HCT116 (cell line): ENCODE results near the gene ROGDI. TPM values are rescaled to one million over a fixed set of nuclear protein-coding genes. Genes with fewer than 3 reads are reported as not detected.

Experiments used
- ATAC-seq: fragments of 200-7000 bp; cut with Tn5 transposase; 2 replicates; pipeline ENCODE4 v1.9.1; 2020; ENCODE audit warnings: mild to moderate bottlenecking, moderate library complexity
- BruUV-seq: library from RNA; stranded (reverse); fragments of 400-500 nt; replicated peaks from 2 replicates; lab custom pipeline; 2021; lab: Mats Ljungman, UMichigan
- CTCF ChIA-PET: fragments of 300-600 bp; sonication (Branson Sonifier 250); formaldehyde crosslinking; loops from one replicate; lab custom pipeline; 2021; ENCODE audit warnings: antibody characterized with exemption; lab: Charles Lee
- POLR2A ChIA-PET: fragments of 300-600, 350-600 bp; sonication (Branson Sonifier 250); formaldehyde crosslinking; loops from one replicate; lab custom pipeline; 2021; ENCODE audit warnings: antibody characterized with exemption; lab: Charles Lee
- RAD21 ChIA-PET, 2 experiments: fragments of 300-600 bp; sonication (Branson Sonifier 250); formaldehyde crosslinking; loops; one replicate each; lab custom pipeline; 2023; ENCODE audit warnings: low total read pairs in 2 of 2; ENCODE audit not compliant: uncharacterized antibody in 2 of 2, unreplicated experiment in 2 of 2, low non-redundant PET in 1 of 2; lab: Charles Lee
- DNase-seq: peaks from one replicate; pipeline ENCODE4 v3.0.0-alpha.2; 2010; ENCODE audit warnings: low read depth, low spot score
- H2AFZ ChIP-seq: fragments of 200-600 bp; shearing (Covaris generic), sonication (generic); 2 replicates; pipeline ENCODE4 v1.6.1; 2017; ENCODE audit warnings: low read depth, mixed run types, mixed read lengths, antibody characterized with exemption, low read length; ENCODE audit not compliant: poor library complexity, severe bottlenecking
- H3K27ac ChIP-seq: 2 replicates; pipeline ENCODE4 v1.5.1; 2012; ENCODE audit warnings: low read depth, low read length
- H3K27me3 ChIP-seq: fragments of 200-600 bp; sonication (generic); 2 replicates; pipeline ENCODE4 v1.6.1; 2016; ENCODE audit warnings: mixed run types, low read length, mixed read lengths; ENCODE audit not compliant: insufficient read depth
- H3K36me3 ChIP-seq, 2 experiments: fragments of 200-500 bp in 1 of 2; fragments of 200-600 bp in 1 of 2; sonication (Bioruptor generic) in 1 of 2; sonication (generic) in 1 of 2; 2 replicates each; pipeline versions ENCODE4 v1.5.1 to v1.6.1; 2014 to 2016; ENCODE audit warnings: low read length in 2 of 2, inconsistent platforms in 1 of 2, mixed read lengths in 1 of 2, mixed run types in 1 of 2; ENCODE audit not compliant: insufficient read depth in 2 of 2, control insufficient read depth in 1 of 2
- H3K4me1 ChIP-seq, 2 experiments: fragments of 200-600 bp in 1 of 2; sonication (generic) in 1 of 2; 2 replicates each; pipeline versions ENCODE4 v1.5.1 to v1.6.1; 2012 to 2017; ENCODE audit warnings: low read length in 2 of 2, inconsistent platforms in 1 of 2, mild to moderate bottlenecking in 1 of 2, mixed read lengths in 1 of 2, mixed run types in 1 of 2, moderate library complexity in 1 of 2; ENCODE audit not compliant: insufficient read depth in 2 of 2, control insufficient read depth in 1 of 2
- H3K4me2 ChIP-seq: fragments of 200-600 bp; sonication (generic); 2 replicates; pipeline ENCODE4 v1.6.1; 2017; ENCODE audit warnings: mixed run types, low read length, mixed read lengths
- H3K4me3 ChIP-seq, 2 experiments: fragments of 200-600 bp in 1 of 2; sonication (generic) in 1 of 2; replicated peaks in 1 of 2; 2 replicates each; pipeline ENCODE4 v1.5.1; 2011 to 2016; ENCODE audit warnings: low read length in 2 of 2, control low read depth in 1 of 2, low read depth in 1 of 2, mild to moderate bottlenecking in 1 of 2, mixed read lengths in 1 of 2, mixed run types in 1 of 2
- H3K79me2 ChIP-seq: fragments of 200-600 bp; sonication (generic); 2 replicates; pipeline ENCODE4 v1.6.1; 2017; ENCODE audit warnings: mild to moderate bottlenecking, mixed run types, low read length, moderate library complexity, mixed read lengths; ENCODE audit not compliant: insufficient read depth
- H3K9ac ChIP-seq: fragments of 200-600 bp; sonication (generic); 2 replicates; pipeline ENCODE4 v1.6.1; 2016; ENCODE audit warnings: low read length, mixed read lengths
- H3K9me2 ChIP-seq: fragments of 200-600 bp; sonication (generic), shearing (Covaris generic); 2 replicates; pipeline ENCODE4 v1.6.1; 2017; ENCODE audit warnings: mixed run types, mild to moderate bottlenecking, moderate library complexity; ENCODE audit not compliant: insufficient read depth
- H3K9me3 ChIP-seq, 2 experiments: fragments of 200-500 bp in 1 of 2; fragments of 200-600 bp in 1 of 2; sonication (Bioruptor generic) in 1 of 2; sonication (generic) in 1 of 2; 2 replicates each; pipeline ENCODE4 v1.6.1; 2014 to 2017; ENCODE audit warnings: low read length in 2 of 2, mixed read lengths in 2 of 2, inconsistent platforms in 1 of 2, low read depth in 1 of 2, mild to moderate bottlenecking in 1 of 2, mixed run types in 1 of 2, moderate library complexity in 1 of 2; ENCODE audit not compliant: control insufficient read depth in 1 of 2, insufficient read depth in 1 of 2
- H4K20me1 ChIP-seq: fragments of 200-600 bp; sonication (generic), shearing (Covaris generic); 2 replicates; pipeline ENCODE4 v1.6.1; 2017; ENCODE audit warnings: mixed run types, mild to moderate bottlenecking, moderate library complexity; ENCODE audit not compliant: insufficient read depth
- ATF3 ChIP-seq: IDR thresholded peaks from 2 replicates; pipeline ENCODE4 v1.6.1; 2012
- CBX3 ChIP-seq: IDR thresholded peaks from 2 replicates; pipeline ENCODE4 v1.6.1; 2012; ENCODE audit warnings: low read depth
- CTCF ChIP-seq, 3 experiments: fragments of 200-600 bp in 1 of 3; sonication (generic) in 1 of 3; IDR thresholded peaks in 2 of 3; conservative IDR thresholded peaks in 1 of 3; 2 replicates each; pipeline ENCODE4 v1.5.1; 2012 to 2017; ENCODE audit warnings: low read depth in 2 of 3, low read length in 2 of 3, antibody characterized with exemption in 1 of 3, borderline replicate concordance in 1 of 3, control low read depth in 1 of 3, mild to moderate bottlenecking in 1 of 3, mixed read lengths in 1 of 3, mixed run types in 1 of 3, moderate library complexity in 1 of 3; ENCODE audit not compliant: insufficient read depth in 1 of 3
- EGR1 ChIP-seq: IDR thresholded peaks from 2 replicates; pipeline ENCODE4 v1.6.1; 2012; ENCODE audit warnings: low read depth
- ELF1 ChIP-seq: IDR thresholded peaks from 2 replicates; pipeline ENCODE4 v1.6.1; 2012; ENCODE audit warnings: low read depth, borderline replicate concordance
- EZH2phosphoT487 ChIP-seq: fragments of 200-600 bp; IDR thresholded peaks from 2 replicates; pipeline ENCODE4 v1.6.1; 2018; ENCODE audit warnings: antibody characterized with exemption, borderline replicate concordance
- FOSL1 ChIP-seq: IDR thresholded peaks from 2 replicates; pipeline ENCODE4 v1.6.1; 2012; ENCODE audit warnings: low read depth
- JUND ChIP-seq: IDR thresholded peaks from 2 replicates; pipeline ENCODE4 v1.6.1; 2012
- POLR2A ChIP-seq: IDR thresholded peaks from 2 replicates; pipeline ENCODE4 v1.7.0; 2011; ENCODE audit warnings: borderline replicate concordance; ENCODE audit not compliant: insufficient read depth, insufficient read length; ENCODE audit errors: extremely low read depth
- RAD21 ChIP-seq: IDR thresholded peaks from 2 replicates; pipeline ENCODE4 v1.6.1; 2012; ENCODE audit warnings: low read depth, mild to moderate bottlenecking
- REST ChIP-seq: IDR thresholded peaks from 2 replicates; pipeline ENCODE4 v1.6.1; 2012; ENCODE audit warnings: low read depth
- SRF ChIP-seq: IDR thresholded peaks from 2 replicates; pipeline ENCODE4 v1.6.1; 2012; ENCODE audit warnings: low read depth
- ZFX ChIP-seq: fragments of 450-650 bp; IDR thresholded peaks from 2 replicates; pipeline ENCODE4 v1.6.1; 2017
- ZNF274 ChIP-seq: fragments of 200-500 bp; sonication (Bioruptor generic); IDR thresholded peaks from 2 replicates; pipeline ENCODE4 v1.6.1; 2014; ENCODE audit warnings: mild to moderate bottlenecking, low read depth, low read length, inconsistent platforms
- intact Hi-C: fragments of 100-400 bp; cut with micrococcal nuclease; formaldehyde crosslinking; loops from 2 replicates; pipeline ENCODE4 v1.10.0; 2022
- total RNA-seq: library from RNA; stranded (reverse); gene quantifications from one replicate; pipeline ENCODE4 v1.2.1, GENCODE V29; 2021; ENCODE audit not compliant: unreplicated experiment

Gene ROGDI
- total RNA-seq, 1 experiment from 2014 or later, result 20.1 TPM

- no peak for TF ChIP-seq REST
- TF ChIP-seq JUND, result no peak
- no peak for TF ChIP-seq SRF
- TF ChIP-seq ZNF274, result no peak
Measured at GRCh38 chr16:4802659-4803287, 340 bp upstream of the ROGDI start (continued).

- DNase-seq (no peak), ATAC-seq (no peak)
- H3K9ac ChIP-seq, result peak overlapping the region; percentile 76
- BruUV-seq, result no TSS peak
- H3K9me3 ChIP-seq, result no peaks in the 10 kb centered on the region
- ChIA-PET CTCF (no interaction called here), POLR2A (interaction anchor here (1.5 kb wide), 1 partner anchor 67 kb away, joined by 5 read pairs; the partner anchor contains the start of genes ANKS3 and DNAAF8), RAD21 (no interaction called here)
- no peaks in the 10 kb centered on the region for H3K27me3 ChIP-seq
- peak overlapping the region; percentile 97 for H3K4me2 ChIP-seq
- no peaks in the 10 kb centered on the region for H3K9me2 ChIP-seq
- peak overlapping the region; percentile 89 for H3K27ac ChIP-seq
- no peaks in the 10 kb centered on the region for H4K20me1 ChIP-seq
- peaks cover 13 to 20% of the 10 kb centered on the region in 2 experiments for H3K4me1 ChIP-seq
- intact Hi-C loops, result no loop called here
- H3K79me2 ChIP-seq, result no peaks in the 10 kb centered on the region
- peak overlapping the region; percentile 60 to 62 for H3K4me3 ChIP-seq
- H3K36me3 ChIP-seq, result peaks cover 3 to 6% of the 10 kb centered on the region in 2 experiments; a peak in 2 of 4 replicates
- H2AFZ ChIP-seq, result no peak overlapping the region
- TF ChIP-seq RAD21 (no peak), REST (no peak), CBX3 (no peak), ATF3 (no peak), EGR1 (no peak), JUND (no peak), ZFX (no peak), CTCF (IDR thresholded peaks at IDR 0.05 in 2 of 3, conservative IDR thresholded peaks at IDR 0.05 in 1 of 3; ENCODE audit: borderline replicate concordance in 1 of 3, insufficient read depth in 1 of 3, low read depth in 2 of 3, low read length in 2 of 3) (no peak), POLR2A (no peak), EZH2phosphoT487 (no peak), FOSL1 (no peak), ELF1 (no peak)
Measured at GRCh38 chr16:4801051-4801961, 1.1 kb downstream of the ROGDI start.
